Measurements from ENCODE around the gene TMTC3.

- TF ChIP-seq YY1 (IDR thresholded peaks at IDR 0.05) (no peak), CTCF (IDR thresholded peaks at IDR 0.05; ENCODE audit: low read depth, low read length, missing input control) (no peak), JUND (IDR thresholded peaks at IDR 0.05) (no peak), TAF1 (conservative IDR thresholded peaks at IDR 0.05) (no peak), ATF3 (IDR thresholded peaks at IDR 0.05) (no peak), FOXA1 (IDR thresholded peaks at IDR 0.05) (no peak), RAD21 (IDR thresholded peaks at IDR 0.05) (no peak), EGR1 (IDR thresholded peaks at IDR 0.05; ENCODE audit: low read depth in 2 of 2) (no peak), RXRA (IDR thresholded peaks at IDR 0.05) (no peak)
- TF ChIP-seq, protein P1, sequence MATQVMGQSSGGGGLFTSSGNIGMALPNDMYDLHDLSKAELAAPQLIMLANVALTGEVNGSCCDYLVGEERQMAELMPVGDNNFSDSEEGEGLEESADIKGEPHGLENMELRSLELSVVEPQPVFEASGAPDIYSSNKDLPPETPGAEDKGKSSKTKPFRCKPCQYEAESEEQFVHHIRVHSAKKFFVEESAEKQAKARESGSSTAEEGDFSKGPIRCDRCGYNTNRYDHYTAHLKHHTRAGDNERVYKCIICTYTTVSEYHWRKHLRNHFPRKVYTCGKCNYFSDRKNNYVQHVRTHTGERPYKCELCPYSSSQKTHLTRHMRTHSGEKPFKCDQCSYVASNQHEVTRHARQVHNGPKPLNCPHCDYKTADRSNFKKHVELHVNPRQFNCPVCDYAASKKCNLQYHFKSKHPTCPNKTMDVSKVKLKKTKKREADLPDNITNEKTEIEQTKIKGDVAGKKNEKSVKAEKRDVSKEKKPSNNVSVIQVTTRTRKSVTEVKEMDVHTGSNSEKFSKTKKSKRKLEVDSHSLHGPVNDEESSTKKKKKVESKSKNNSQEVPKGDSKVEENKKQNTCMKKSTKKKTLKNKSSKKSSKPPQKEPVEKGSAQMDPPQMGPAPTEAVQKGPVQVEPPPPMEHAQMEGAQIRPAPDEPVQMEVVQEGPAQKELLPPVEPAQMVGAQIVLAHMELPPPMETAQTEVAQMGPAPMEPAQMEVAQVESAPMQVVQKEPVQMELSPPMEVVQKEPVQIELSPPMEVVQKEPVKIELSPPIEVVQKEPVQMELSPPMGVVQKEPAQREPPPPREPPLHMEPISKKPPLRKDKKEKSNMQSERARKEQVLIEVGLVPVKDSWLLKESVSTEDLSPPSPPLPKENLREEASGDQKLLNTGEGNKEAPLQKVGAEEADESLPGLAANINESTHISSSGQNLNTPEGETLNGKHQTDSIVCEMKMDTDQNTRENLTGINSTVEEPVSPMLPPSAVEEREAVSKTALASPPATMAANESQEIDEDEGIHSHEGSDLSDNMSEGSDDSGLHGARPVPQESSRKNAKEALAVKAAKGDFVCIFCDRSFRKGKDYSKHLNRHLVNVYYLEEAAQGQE (IDR thresholded peaks at IDR 0.05), result no peak
- TF ChIP-seq, protein P2, sequence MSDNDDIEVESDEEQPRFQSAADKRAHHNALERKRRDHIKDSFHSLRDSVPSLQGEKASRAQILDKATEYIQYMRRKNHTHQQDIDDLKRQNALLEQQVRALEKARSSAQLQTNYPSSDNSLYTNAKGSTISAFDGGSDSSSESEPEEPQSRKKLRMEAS (IDR thresholded peaks at IDR 0.05), result no peak
These were observed 100.8 kb downstream of the TMTC3 start for GRCh38 chr12:88242939-88243338.

Measured in liver (tissue), 3 donors.